Measurements from ENCODE around the gene TIMM17B. TPM values are rescaled to one million over a fixed set of nuclear protein-coding genes. Genes with fewer than 3 reads are reported as not detected.

The TIMM17B gene
- total RNA-seq, 1 donor = 39.3 TPM

- peak; percentile 19 for DNase-seq (ENCODE audit: low read depth)
- TF ChIP-seq CTCF (IDR thresholded peaks at IDR 0.05; ENCODE audit: insufficient read depth, low read depth, low read length) = peak; percentile 19
Measured at GRCh38 chrX:48937054-48937907, 39.7 kb upstream of the TIMM17B start.

GRCh38 chrX:48936429-48937053 lies 39.0 kb upstream of the TIMM17B start:
- TF ChIP-seq CTCF (IDR thresholded peaks at IDR 0.05; ENCODE audit: insufficient read depth, low read depth, low read length) = no peak
- H3K4me3 ChIP-seq (ENCODE audit: low read depth, low read length) = no peak overlapping the region
- DNase-seq (ENCODE audit: low read depth) = no peak

More at GRCh38 chrX:48937054-48937907, 39.7 kb upstream of the TIMM17B start:
- no peak overlapping the region for H3K4me3 ChIP-seq (ENCODE audit: low read depth, low read length)

- no peak for DNase-seq (ENCODE audit: low read depth)
- no peak for TF ChIP-seq CTCF (IDR thresholded peaks at IDR 0.05; ENCODE audit: insufficient read depth, low read depth, low read length)
- no peak overlapping the region for H3K4me3 ChIP-seq (ENCODE audit: low read depth, low read length)
Measured at GRCh38 chrX:48935301-48935670, 37.7 kb upstream of the TIMM17B start.

GRCh38 chrX:48934581-48935300 lies 37.2 kb upstream of the TIMM17B start:
- TF ChIP-seq CTCF (IDR thresholded peaks at IDR 0.05; ENCODE audit: insufficient read depth, low read depth, low read length) = no peak
- no peak overlapping the region for H3K4me3 ChIP-seq (ENCODE audit: low read depth, low read length)
- no peak for DNase-seq (ENCODE audit: low read depth)

GRCh38 chrX:48933757-48934156 lies 36.2 kb upstream of the TIMM17B start:
- no peak overlapping the region for H3K4me3 ChIP-seq (ENCODE audit: low read depth, low read length)
- no peak for DNase-seq (ENCODE audit: low read depth)
- TF ChIP-seq CTCF (IDR thresholded peaks at IDR 0.05; ENCODE audit: insufficient read depth, low read depth, low read length) = no peak

GRCh38 chrX:48927736-48928382 lies 30.3 kb upstream of the TIMM17B start:
- no peak for TF ChIP-seq CTCF (IDR thresholded peaks at IDR 0.05; ENCODE audit: insufficient read depth, low read depth, low read length)
- no peak for DNase-seq (ENCODE audit: low read depth)
- no peak overlapping the region for H3K4me3 ChIP-seq (ENCODE audit: low read depth, low read length)

Data from fibroblast of villous mesenchyme (primary cell).